ENCODE results near the gene ASIC4. TPM values are rescaled to one million over a fixed set of nuclear protein-coding genes. Genes with fewer than 3 reads are reported as not detected.
A peak's percentile ranks its signal among the peaks of the same experiment; 100 is the strongest.

ASIC4 gene
- total and polyA plus RNA-seq, 2 of the 13 experiments (the other 11 are each of a cell fraction or from before 2014, with no cell fraction given) = 0.03 TPM; not detected in 1

GRCh38 chr2:219572237-219573001 is 58.1 kb downstream of the ASIC4 start, which contains the start of gene INHA (continued):
- TF ChIP-seq ETS1 (CRISPR knock-in tag; IDR thresholded peaks at IDR 0.05) (0 out of 2 replicates have a peak, but pooled peaks have one; percentile 53), GMEB2 (CRISPR knock-in tag; IDR thresholded peaks at IDR 0.05; ENCODE audit: low read depth) (no peak), ZNF431 (CRISPR knock-in tag; IDR thresholded peaks at IDR 0.05; ENCODE audit: borderline replicate concordance, low read depth) (0 out of 2 replicates have a peak, but pooled peaks have one; percentile 6), ERF (CRISPR knock-in tag; IDR thresholded peaks at IDR 0.05) (no peak), EZH2 (conservative IDR thresholded peaks at IDR 0.05; ENCODE audit: low read depth, low read length) (no peak), MTERF4 (CRISPR knock-in tag; IDR thresholded peaks at IDR 0.05) (0 out of 2 replicates have a peak, but pooled peaks have one; percentile 54), ZNF546 (CRISPR knock-in tag; conservative IDR thresholded peaks at IDR 0.05) (peak; percentile 48; the same call in 1 of the 2 replicates), KLF6 (CRISPR knock-in tag; IDR thresholded peaks at IDR 0.05) (no peak), DZIP1 (CRISPR knock-in tag; IDR thresholded peaks at IDR 0.05) (no peak), POLR2AphosphoS2 (IDR thresholded peaks at IDR 0.05; ENCODE audit: low read depth, low read length) (no peak), MTA3 (CRISPR knock-in tag; IDR thresholded peaks at IDR 0.05) (no peak), ZNF44 (CRISPR knock-in tag; IDR thresholded peaks at IDR 0.05) (no peak), ZNF703 (CRISPR knock-in tag; IDR thresholded peaks at IDR 0.05; ENCODE audit: borderline replicate concordance) (no peak), ZNF280D (CRISPR knock-in tag; IDR thresholded peaks at IDR 0.05) (no peak)
- TF ChIP-seq, protein P1, sequence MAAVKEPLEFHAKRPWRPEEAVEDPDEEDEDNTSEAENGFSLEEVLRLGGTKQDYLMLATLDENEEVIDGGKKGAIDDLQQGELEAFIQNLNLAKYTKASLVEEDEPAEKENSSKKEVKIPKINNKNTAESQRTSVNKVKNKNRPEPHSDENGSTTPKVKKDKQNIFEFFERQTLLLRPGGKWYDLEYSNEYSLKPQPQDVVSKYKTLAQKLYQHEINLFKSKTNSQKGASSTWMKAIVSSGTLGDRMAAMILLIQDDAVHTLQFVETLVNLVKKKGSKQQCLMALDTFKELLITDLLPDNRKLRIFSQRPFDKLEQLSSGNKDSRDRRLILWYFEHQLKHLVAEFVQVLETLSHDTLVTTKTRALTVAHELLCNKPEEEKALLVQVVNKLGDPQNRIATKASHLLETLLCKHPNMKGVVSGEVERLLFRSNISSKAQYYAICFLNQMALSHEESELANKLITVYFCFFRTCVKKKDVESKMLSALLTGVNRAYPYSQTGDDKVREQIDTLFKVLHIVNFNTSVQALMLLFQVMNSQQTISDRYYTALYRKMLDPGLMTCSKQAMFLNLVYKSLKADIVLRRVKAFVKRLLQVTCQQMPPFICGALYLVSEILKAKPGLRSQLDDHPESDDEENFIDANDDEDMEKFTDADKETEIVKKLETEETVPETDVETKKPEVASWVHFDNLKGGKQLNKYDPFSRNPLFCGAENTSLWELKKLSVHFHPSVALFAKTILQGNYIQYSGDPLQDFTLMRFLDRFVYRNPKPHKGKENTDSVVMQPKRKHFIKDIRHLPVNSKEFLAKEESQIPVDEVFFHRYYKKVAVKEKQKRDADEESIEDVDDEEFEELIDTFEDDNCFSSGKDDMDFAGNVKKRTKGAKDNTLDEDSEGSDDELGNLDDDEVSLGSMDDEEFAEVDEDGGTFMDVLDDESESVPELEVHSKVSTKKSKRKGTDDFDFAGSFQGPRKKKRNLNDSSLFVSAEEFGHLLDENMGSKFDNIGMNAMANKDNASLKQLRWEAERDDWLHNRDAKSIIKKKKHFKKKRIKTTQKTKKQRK (IDR thresholded peaks at IDR 0.05; ENCODE audit: low read length) = no peak

Data from HepG2 (cell line).